ENCODE measurements around the gene TSPAN9. TPM values are rescaled to one million over a fixed set of nuclear protein-coding genes. Genes with fewer than 3 reads are reported as not detected.

Gene TSPAN9
- total RNA-seq, 1 experiment from 2014 or later: 13.4 TPM

- no peaks in the 10 kb centered on the region for H3K9me3 Mint-ChIP-seq (ENCODE audit: unreplicated experiment)
- POLR2A ChIA-PET: no interaction called here
- no peak for DNase-seq (ENCODE audit: unreplicated experiment)
- intact Hi-C loops (cut with micrococcal nuclease): no loop called here
- BruUV-seq (replicated peaks): no TSS peak
- no peaks in the 10 kb centered on the region for H3K27me3 Mint-ChIP-seq (ENCODE audit: insufficient read depth, unreplicated experiment)
- H3K36me3 Mint-ChIP-seq (ENCODE audit: insufficient read depth, unreplicated experiment): no peaks in the 10 kb centered on the region
- H3K27ac Mint-ChIP-seq (ENCODE audit: low read depth, unreplicated experiment): no peak overlapping the region
- H3K4me1 Mint-ChIP-seq (ENCODE audit: insufficient read depth, unreplicated experiment): peaks cover 6% of the 10 kb centered on the region
- CTCF ChIA-PET: interaction anchor here (0.8 to 1.4 kb wide), 2 partner anchors 11 to 84 kb away, joined by 3 to 6 read pairs; no protein-coding TSS in a partner anchor
- no peak overlapping the region for H3K4me3 Mint-ChIP-seq (ENCODE audit: unreplicated experiment)
- no peak for TF ChIP-seq CTCF (IDR thresholded peaks at IDR 0.05; ENCODE audit: unreplicated experiment)
Observed at GRCh38 chr12:3191450-3191849, 114.3 kb downstream of the TSPAN9 start.

GRCh38 chr12:3192221-3192620, 115.0 kb downstream of the TSPAN9 start:
- H3K27ac Mint-ChIP-seq (ENCODE audit: low read depth, unreplicated experiment): no peak overlapping the region

GRCh38 chr12:3193131-3193530, 116.0 kb downstream of the TSPAN9 start:
- Mint-ChIP-seq H3K4me3 (ENCODE audit: unreplicated experiment) (no peak overlapping the region), H3K9me3 (ENCODE audit: unreplicated experiment) (no peaks in the 10 kb centered on the region), H3K27ac (ENCODE audit: low read depth, unreplicated experiment) (no peak overlapping the region), H3K27me3 (ENCODE audit: insufficient read depth, unreplicated experiment) (no peaks in the 10 kb centered on the region), H3K36me3 (ENCODE audit: insufficient read depth, unreplicated experiment) (no peaks in the 10 kb centered on the region), H3K4me1 (ENCODE audit: insufficient read depth, unreplicated experiment) (peaks cover 4% of the 10 kb centered on the region)
- DNase-seq (ENCODE audit: unreplicated experiment): no peak
- ChIA-PET POLR2A (no interaction called here), CTCF (interaction anchor here (0.6 to 3.1 kb wide), 5 partner anchors 10 to 1160 kb away, joined by 3 to 27 read pairs (median 4); no protein-coding TSS in a partner anchor)
- TF ChIP-seq CTCF (IDR thresholded peaks at IDR 0.05; ENCODE audit: unreplicated experiment): no peak
- BruUV-seq (replicated peaks): no TSS peak
- intact Hi-C loops (cut with micrococcal nuclease): no loop called here

More at GRCh38 chr12:3192221-3192620, 115.0 kb downstream of the TSPAN9 start:
- H3K36me3 Mint-ChIP-seq (ENCODE audit: insufficient read depth, unreplicated experiment): no peaks in the 10 kb centered on the region
- no peak for DNase-seq (ENCODE audit: unreplicated experiment)
- H3K4me1 Mint-ChIP-seq (ENCODE audit: insufficient read depth, unreplicated experiment): peaks cover 5% of the 10 kb centered on the region
- no peak for TF ChIP-seq CTCF (IDR thresholded peaks at IDR 0.05; ENCODE audit: unreplicated experiment)
- H3K9me3 Mint-ChIP-seq (ENCODE audit: unreplicated experiment): no peaks in the 10 kb centered on the region
- CTCF ChIA-PET: interaction anchor here (1.0 to 3.1 kb wide), 2 partner anchors 10 to 15 kb away, joined by 4 to 27 read pairs; no protein-coding TSS in a partner anchor
- BruUV-seq (replicated peaks): no TSS peak
- intact Hi-C loops (cut with micrococcal nuclease): no loop called here
- POLR2A ChIA-PET: no interaction called here
- H3K27me3 Mint-ChIP-seq (ENCODE audit: insufficient read depth, unreplicated experiment): no peaks in the 10 kb centered on the region
- H3K4me3 Mint-ChIP-seq (ENCODE audit: unreplicated experiment): no peak overlapping the region

- H3K4me3 Mint-ChIP-seq (ENCODE audit: unreplicated experiment): no peak overlapping the region
Observed at GRCh38 chr12:3193755-3194154, 116.6 kb downstream of the TSPAN9 start.

More at GRCh38 chr12:3193755-3194154, 116.6 kb downstream of the TSPAN9 start:
- CTCF ChIA-PET: interaction anchor here (0.6 to 3.1 kb wide), 6 partner anchors 9 to 1159 kb away, joined by 3 to 27 read pairs (median 4); no protein-coding TSS in a partner anchor
- no peaks in the 10 kb centered on the region for H3K36me3 Mint-ChIP-seq (ENCODE audit: insufficient read depth, unreplicated experiment)
- POLR2A ChIA-PET: no interaction called here
- no TSS peak for BruUV-seq (replicated peaks)
- H3K27ac Mint-ChIP-seq (ENCODE audit: low read depth, unreplicated experiment): no peak overlapping the region
- no peaks in the 10 kb centered on the region for H3K4me1 Mint-ChIP-seq (ENCODE audit: insufficient read depth, unreplicated experiment)
- no peaks in the 10 kb centered on the region for H3K27me3 Mint-ChIP-seq (ENCODE audit: insufficient read depth, unreplicated experiment)
- H3K9me3 Mint-ChIP-seq (ENCODE audit: unreplicated experiment): no peaks in the 10 kb centered on the region
- intact Hi-C loops (cut with micrococcal nuclease): no loop called here
- no peak for TF ChIP-seq CTCF (IDR thresholded peaks at IDR 0.05; ENCODE audit: unreplicated experiment)
- DNase-seq (ENCODE audit: unreplicated experiment): no peak

All from MCF 10A (cell line).